Mesendoderm (in vitro differentiated cells): ENCODE measurements around the gene SCN1B.

Experiments
- DNase-seq: peaks from one replicate; pipeline ENCODE4 v3.0.0; 2013
- H2AK5ac ChIP-seq: 2 replicates; pipeline ENCODE4 v1.6.1; 2013; ENCODE audit warnings: low read length, inconsistent platforms
- H2BK120ac ChIP-seq: 2 replicates; pipeline ENCODE4 v1.6.1; 2013; ENCODE audit warnings: low read depth, mild to moderate bottlenecking, low read length, moderate library complexity, mixed read lengths
- H2BK15ac ChIP-seq: replicated peaks from 2 replicates; pipeline ENCODE4 v1.6.1; 2013; ENCODE audit warnings: low read depth, mild to moderate bottlenecking, moderate library complexity
- H2BK5ac ChIP-seq: 2 replicates; pipeline ENCODE4 v1.6.1; 2013; ENCODE audit warnings: low read length, inconsistent platforms
- H3K18ac ChIP-seq: 2 replicates; pipeline ENCODE4 v1.6.1; 2013; ENCODE audit warnings: mild to moderate bottlenecking, low read length, mixed read lengths
- H3K23ac ChIP-seq: one replicate; pipeline ENCODE4 v1.6.1; 2013; ENCODE audit warnings: low read length
- H3K27ac ChIP-seq: 2 replicates; pipeline ENCODE4 v1.5.1; 2013; ENCODE audit warnings: low read depth, mild to moderate bottlenecking, inconsistent platforms, low read length, moderate library complexity
- H3K27me3 ChIP-seq: 2 replicates; pipeline ENCODE4 v1.6.1; 2013; ENCODE audit warnings: low read length, control low read depth, mild to moderate bottlenecking, inconsistent platforms; ENCODE audit not compliant: insufficient read depth, poor library complexity
- H3K36me3 ChIP-seq: 2 replicates; pipeline ENCODE4 v1.6.1; 2013; ENCODE audit warnings: low read length, inconsistent platforms; ENCODE audit not compliant: control insufficient read depth, insufficient read depth
- H3K4ac ChIP-seq: one replicate; pipeline ENCODE4 v1.6.1; 2013; ENCODE audit warnings: low read depth, mild to moderate bottlenecking, low read length, moderate library complexity
- H3K4me1 ChIP-seq: 2 replicates; pipeline ENCODE4 v1.6.1; 2013; ENCODE audit warnings: low read depth, low read length, inconsistent platforms; ENCODE audit not compliant: control insufficient read depth
- H3K4me2 ChIP-seq: 2 replicates; pipeline ENCODE4 v1.6.1; 2013; ENCODE audit warnings: low read length
- H3K4me3 ChIP-seq: 2 replicates; pipeline ENCODE4 v1.5.1; 2013; ENCODE audit warnings: mild to moderate bottlenecking, low read length
- H3K56ac ChIP-seq: one replicate; pipeline ENCODE4 v1.6.1; 2013; ENCODE audit warnings: low read length
- H3K79me1 ChIP-seq: 2 replicates; pipeline ENCODE4 v1.6.1; 2013; ENCODE audit warnings: low read length, inconsistent platforms
- H3K79me2 ChIP-seq: 2 replicates; pipeline ENCODE4 v1.6.1; 2013; ENCODE audit warnings: mild to moderate bottlenecking, low read length; ENCODE audit not compliant: control insufficient read depth, insufficient read depth
- H3K9ac ChIP-seq: 2 replicates; pipeline ENCODE4 v1.6.1; 2013; ENCODE audit warnings: low read length, inconsistent platforms
- H4K5ac ChIP-seq: one replicate; pipeline ENCODE4 v1.6.1; 2013; ENCODE audit warnings: low read length
- H4K8ac ChIP-seq: one replicate; pipeline ENCODE4 v1.6.1; 2013; ENCODE audit warnings: low read depth, mild to moderate bottlenecking, control low read depth, low read length, moderate library complexity
- WGBS: extraction: QIAGEN DNeasy Blood & Tissue Kit; methylation state at CpG from one replicate; pipeline ENCODE4 v1.1.7; 2013; ENCODE audit warnings: low lambda C conversion rate, missing lambda C conversion rate; ENCODE audit not compliant: insufficient coverage; ENCODE audit errors: extremely low coverage; 5-methylcytosine and 5-hydroxymethylcytosine counted together

Gene SCN1B

GRCh38 chr19:35039881-35040825 is 9.9 kb downstream of the SCN1B start:
- H3K4me3 ChIP-seq, result no peak overlapping the region
- DNase-seq, result no peak
- H3K9ac ChIP-seq, result peak overlapping the region; percentile 68
- no peak overlapping the region for H4K8ac ChIP-seq
- peak overlapping the region; percentile 22 for H3K4ac ChIP-seq
- H3K4me2 ChIP-seq, result peak overlapping the region; percentile 89
- H3K27me3 ChIP-seq, result no peaks in the 10 kb centered on the region
- peak overlapping the region; percentile 16 for H2BK120ac ChIP-seq
- WGBS, result no CpG with 5 or more reads among the region's 39 CpGs
- peaks cover 12% of the 10 kb centered on the region for H3K4me1 ChIP-seq
- H3K79me1 ChIP-seq, result peaks cover 4% of the 10 kb centered on the region
- no peak overlapping the region for H3K23ac ChIP-seq
- no peaks in the 10 kb centered on the region for H3K79me2 ChIP-seq
- H2BK15ac ChIP-seq, result no peak overlapping the region
- H3K56ac ChIP-seq, result peak overlapping the region; percentile 88
- H3K18ac ChIP-seq, result peak overlapping the region; percentile 9
- no peaks in the 10 kb centered on the region for H3K36me3 ChIP-seq
- H2BK5ac ChIP-seq, result no peak overlapping the region
- no peak overlapping the region for H2AK5ac ChIP-seq
- H3K27ac ChIP-seq, result no peak overlapping the region
- H4K5ac ChIP-seq, result no peak overlapping the region

DNA sequence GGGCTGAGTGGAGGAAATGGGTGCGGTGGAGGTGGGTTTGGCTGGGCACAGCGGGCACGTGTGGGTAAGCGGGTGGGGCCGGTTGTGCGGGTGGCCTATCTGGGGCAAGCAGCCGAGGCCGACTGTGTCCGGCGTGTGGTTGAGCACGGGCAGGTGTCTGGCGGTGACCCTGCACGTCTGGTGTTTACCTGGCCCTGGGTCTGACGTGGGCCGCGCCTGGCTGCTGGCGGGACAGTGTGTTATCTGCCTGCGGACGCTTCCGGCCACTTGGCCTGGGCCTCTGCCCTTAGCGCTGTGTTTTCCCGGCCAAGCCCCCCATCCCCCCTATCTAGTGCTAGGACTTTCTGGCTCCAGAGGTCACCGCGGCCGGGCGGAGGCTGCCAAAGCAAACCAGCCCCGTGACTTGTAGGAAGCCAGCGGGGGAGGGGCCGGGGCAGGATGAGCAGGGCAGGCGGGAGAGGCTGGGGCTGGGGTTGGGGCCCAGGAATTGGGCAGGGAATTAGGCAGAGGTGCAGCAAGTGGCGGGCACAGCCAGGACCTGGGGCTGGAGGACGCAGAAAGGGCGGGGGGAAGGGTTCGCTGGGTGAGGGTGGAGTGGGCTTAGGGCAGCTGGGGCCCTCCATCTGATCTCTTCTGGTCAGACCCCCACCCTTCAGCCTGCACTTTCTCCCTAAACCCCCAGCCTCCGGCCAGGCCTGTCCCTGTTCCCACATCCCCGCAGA is 10.7 kb downstream of the SCN1B start:
- Histone ChIP-seq H3K4me2 (peak overlapping the region; percentile 89), H3K27me3 (no peaks in the 10 kb centered on the region), H3K4me3 (no peak overlapping the region), H3K4me1 (peaks cover 12% of the 10 kb centered on the region), H3K23ac (peak overlapping the region; percentile 33), H3K36me3 (no peaks in the 10 kb centered on the region), H3K27ac (no peak overlapping the region), H3K79me2 (no peaks in the 10 kb centered on the region), H2BK120ac (no peak overlapping the region), H4K5ac (no peak overlapping the region), H2AK5ac (no peak overlapping the region), H3K18ac (peak overlapping the region; percentile 6), H2BK5ac (no peak overlapping the region), H3K79me1 (peaks cover 4% of the 10 kb centered on the region), H3K4ac (no peak overlapping the region), H3K9ac (peak overlapping the region; percentile 68), H3K56ac (peak overlapping the region; percentile 88), H4K8ac (no peak overlapping the region), H2BK15ac (no peak overlapping the region)
- no CpG with 5 or more reads among the region's 36 CpGs for WGBS
- peak; percentile 81 for DNase-seq

DNA sequence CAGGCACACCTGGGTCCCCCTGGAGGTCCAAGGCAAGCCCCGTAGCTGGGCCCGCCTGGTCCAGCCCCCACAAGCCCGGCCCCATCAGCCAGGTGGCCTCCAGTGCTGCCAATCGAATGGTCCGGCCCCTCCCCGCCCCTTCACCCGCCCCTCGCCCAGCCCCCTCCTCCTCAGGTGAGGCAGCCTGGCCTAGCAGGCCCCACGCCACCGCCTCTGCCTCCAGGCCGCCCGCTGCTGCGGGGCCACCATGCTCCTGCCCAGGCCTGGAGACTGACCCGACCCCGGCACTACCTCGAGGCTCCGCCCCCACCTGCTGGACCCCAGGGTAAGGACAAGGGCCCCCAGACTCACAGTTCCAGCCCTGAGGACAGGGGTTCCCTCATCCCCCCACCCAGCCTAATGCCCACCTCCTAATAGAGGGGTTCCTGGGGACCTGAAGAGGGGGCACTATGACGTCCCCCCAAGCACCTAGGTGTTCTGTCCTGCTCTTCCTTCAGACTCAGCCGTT is 11.3 kb downstream of the SCN1B start, which contains the start of gene HPN:
TSS of gene HPN (plus strand) at position 174 of the 508 bp plus-strand sequence. CDS start 786 bp downstream, outside the sequence.
- Histone ChIP-seq H3K27me3 (no peaks in the 10 kb centered on the region), H2BK15ac (no peak within 1 kb of the TSS), H3K4me3 (no peak within 1 kb of the TSS), H2BK120ac (no peak within 1 kb of the TSS), H3K4ac (no peak within 1 kb of the TSS), H4K5ac (peak within 1 kb of the TSS; percentile 28), H2BK5ac (peak within 1 kb of the TSS; percentile 51), H4K8ac (no peak within 1 kb of the TSS), H3K18ac (peak within 1 kb of the TSS; percentile 53), H3K79me1 (peaks cover 4% of the 10 kb centered on the region), H3K56ac (peak within 1 kb of the TSS; percentile 91), H3K79me2 (no peaks in the 10 kb centered on the region), H3K4me2 (peak within 1 kb of the TSS; percentile 89), H3K9ac (peak within 1 kb of the TSS; percentile 81), H3K23ac (peak within 1 kb of the TSS; percentile 83), H3K4me1 (peaks cover 12% of the 10 kb centered on the region), H3K27ac (no peak within 1 kb of the TSS), H2AK5ac (peak within 1 kb of the TSS; percentile 96), H3K36me3 (no peaks in the 10 kb centered on the region)
- no CpG with 5 or more reads among the region's 19 CpGs for WGBS
- peak; percentile 81 for DNase-seq

GRCh38 chr19:35042056-35042730 is 11.9 kb downstream of the SCN1B start:
- H3K4me1 ChIP-seq, result peaks cover 12% of the 10 kb centered on the region
- no CpG with 5 or more reads among the region's 14 CpGs for WGBS
- peak overlapping the region; percentile 81 for H3K9ac ChIP-seq
- no peak overlapping the region for H4K8ac ChIP-seq
- H3K27me3 ChIP-seq, result no peaks in the 10 kb centered on the region
- H3K79me2 ChIP-seq, result no peaks in the 10 kb centered on the region
- H3K79me1 ChIP-seq, result peaks cover 4% of the 10 kb centered on the region
- H2BK15ac ChIP-seq, result no peak overlapping the region
- peak overlapping the region; percentile 96 for H2AK5ac ChIP-seq
- H3K56ac ChIP-seq, result peak overlapping the region; percentile 91
- H3K36me3 ChIP-seq, result no peaks in the 10 kb centered on the region
- H2BK5ac ChIP-seq, result peak overlapping the region; percentile 51
- H3K23ac ChIP-seq, result no peak overlapping the region
- H4K5ac ChIP-seq, result peak overlapping the region; percentile 28
- H2BK120ac ChIP-seq, result no peak overlapping the region
- H3K27ac ChIP-seq, result no peak overlapping the region
- no peak overlapping the region for H3K4ac ChIP-seq
- peak overlapping the region; percentile 53 for H3K18ac ChIP-seq
- no peak for DNase-seq
- H3K4me2 ChIP-seq, result peak overlapping the region; percentile 54
- no peak overlapping the region for H3K4me3 ChIP-seq

DNA sequence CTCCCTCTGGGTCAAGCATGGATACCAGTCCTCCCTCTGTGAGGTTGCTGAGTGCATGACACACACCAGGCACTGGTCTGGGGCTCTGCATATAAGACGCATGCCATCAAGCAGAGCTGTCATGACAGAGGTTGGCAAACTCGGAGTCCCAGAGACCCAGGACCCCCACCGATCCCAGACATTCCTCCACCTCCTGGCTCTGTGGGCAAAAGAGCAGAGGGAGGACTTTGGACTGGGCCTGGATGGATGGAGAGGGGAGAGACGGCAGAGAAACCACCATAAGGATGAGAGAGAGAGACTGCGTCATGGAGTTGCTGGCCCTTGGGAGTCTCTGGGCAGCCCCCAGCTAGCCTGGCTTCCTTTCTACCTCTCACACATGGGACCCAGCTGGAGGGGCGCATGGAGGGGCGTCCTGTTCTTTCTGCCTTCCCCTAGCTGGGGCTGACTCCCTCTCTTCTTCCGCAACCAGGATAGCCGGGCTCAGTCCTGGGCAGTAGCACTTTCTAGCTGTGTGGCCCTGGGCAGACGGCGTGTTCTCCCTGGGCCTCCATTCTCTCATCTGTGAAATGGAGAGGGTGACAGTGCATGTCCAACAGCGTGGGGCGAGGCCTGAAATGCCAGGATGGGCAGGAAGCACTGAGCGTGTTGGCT is 12.8 kb downstream of the SCN1B start:
- no CpG with 5 or more reads among the region's 14 CpGs for WGBS
- Histone ChIP-seq H3K79me2 (no peaks in the 10 kb centered on the region), H3K4me3 (no peak overlapping the region), H3K23ac (no peak overlapping the region), H3K27ac (no peak overlapping the region), H3K9ac (no peak overlapping the region), H3K79me1 (peaks cover 4% of the 10 kb centered on the region), H3K18ac (no peak overlapping the region), H2BK5ac (no peak overlapping the region), H3K56ac (no peak overlapping the region), H2AK5ac (no peak overlapping the region), H3K27me3 (no peaks in the 10 kb centered on the region), H3K4me1 (peaks cover 12% of the 10 kb centered on the region), H2BK120ac (no peak overlapping the region), H3K36me3 (no peaks in the 10 kb centered on the region), H2BK15ac (no peak overlapping the region), H4K5ac (no peak overlapping the region), H3K4ac (no peak overlapping the region), H3K4me2 (no peak overlapping the region), H4K8ac (no peak overlapping the region)
- no peak for DNase-seq
